ENCODE measurements around the gene GGN. TPM values are rescaled to one million over a fixed set of nuclear protein-coding genes. Genes with fewer than 3 reads are reported as not detected.

Gene GGN
- total and polyA plus RNA-seq, 9 of the 15 experiments (the other 6 are each of a cell fraction or from before 2014, with no cell fraction given), result 0.15 to 0.33 TPM; not detected in 7

- TF ChIP-seq MAZ (CRISPR knock-in tag; conservative IDR thresholded peaks at IDR 0.05 in 1 of 2, IDR thresholded peaks at IDR 0.05 in 1 of 2) (peak in 1 of 2 experiments; percentile 20; a peak in 1 of 4 replicates), KLF13 (tag; IDR thresholded peaks at IDR 0.05; ENCODE audit: borderline replicate concordance, low read depth) (no peak), E4F1 (CRISPR knock-in tag; IDR thresholded peaks at IDR 0.05; ENCODE audit: borderline replicate concordance) (no peak), MXD1 (CRISPR knock-in tag; IDR thresholded peaks at IDR 0.05; ENCODE audit: borderline replicate concordance, poor library complexity, severe bottlenecking) (no peak), POLR2A (conservative IDR thresholded peaks at IDR 0.05) (no peak; the same call in 1 of the 2 replicates), KDM1A (IDR thresholded peaks at IDR 0.05) (peak in 1 of 2 experiments; percentile 38; a peak in 1 of 4 replicates), ZNF197 (CRISPR knock-in tag; IDR thresholded peaks at IDR 0.05; ENCODE audit: low read depth) (no peak), NEUROD1 (IDR thresholded peaks at IDR 0.05; ENCODE audit: borderline replicate concordance, low read depth, low read length, partially characterized antibody) (peak; percentile 12), MAFK (IDR thresholded peaks at IDR 0.05; ENCODE audit: low read length) (peak; percentile 100), CREBBP (IDR thresholded peaks at IDR 0.05; ENCODE audit: low read depth, low read length) (no peak), VEZF1 (CRISPR knock-in tag; IDR thresholded peaks at IDR 0.05) (peak; percentile 40; the same call in 1 of the 2 replicates), CHD4 (IDR thresholded peaks at IDR 0.05; ENCODE audit: insufficient read depth, insufficient replicate concordance, low read depth, low read length, poor library complexity, severe bottlenecking) (no peak)
Observed at GRCh38 chr19:38434549-38435051, 46.8 kb upstream of the GGN start (continued).

All from K562 (cell line).